ENCODE measurements around the gene SP5.

SP5 gene

DNA sequence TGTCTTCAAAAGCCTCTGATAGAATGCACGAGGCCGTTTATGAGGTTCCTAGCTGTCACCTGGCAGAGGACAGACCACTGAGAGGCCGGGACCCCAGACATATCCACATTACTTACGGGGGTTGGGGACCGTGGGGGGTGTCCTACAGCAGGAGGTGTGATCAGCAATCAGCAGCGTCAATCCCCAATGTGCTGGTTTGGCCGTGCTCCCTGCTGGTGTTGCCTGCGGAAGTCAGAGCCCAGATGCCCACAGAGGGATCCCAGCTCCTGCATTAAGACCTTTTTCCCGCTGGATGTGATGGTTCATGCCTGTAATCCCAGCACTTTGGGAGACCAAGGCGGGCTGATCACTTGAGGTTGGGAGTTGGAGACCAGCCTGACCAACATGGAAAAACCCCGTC, 20.8 kb upstream of the SP5 start:
- Histone ChIP-seq H3K79me2 (ENCODE audit: insufficient read depth, low read length) (no peaks in the 10 kb centered on the region), H3K27me3 (ENCODE audit: insufficient read depth, low read length, poor library complexity, severe bottlenecking) (no peaks in the 10 kb centered on the region), H3K9me3 (ENCODE audit: insufficient read depth, low read depth, low read length) (no peaks in the 10 kb centered on the region), H3K4me3 (ENCODE audit: low read length, poor library complexity, severe bottlenecking) (no peak overlapping the region), H4K20me1 (ENCODE audit: insufficient read depth, low read length, poor library complexity, severe bottlenecking) (no peaks in the 10 kb centered on the region), H2AFZ (ENCODE audit: low read length) (no peak overlapping the region), H3K4me1 (ENCODE audit: insufficient read depth, low read length, poor library complexity, severe bottlenecking) (peaks cover 21% of the 10 kb centered on the region), H3K9me2 (replicated peaks; ENCODE audit: low read depth, low read length) (no peaks in the 10 kb centered on the region), H3F3A (ENCODE audit: low read depth) (no peaks in the 10 kb centered on the region), H3K36me3 (ENCODE audit: insufficient read depth, low read length) (no peaks in the 10 kb centered on the region), H3K4me2 (ENCODE audit: low read depth, low read length, poor library complexity, severe bottlenecking) (no peak overlapping the region), H3K9ac (ENCODE audit: low read depth, low read length, poor library complexity, severe bottlenecking) (no peak overlapping the region)
- TF ChIP-seq EZH2phosphoT487 (IDR thresholded peaks at IDR 0.05; ENCODE audit: borderline replicate concordance), result no peak
- TF ChIP-seq, protein P1, sequence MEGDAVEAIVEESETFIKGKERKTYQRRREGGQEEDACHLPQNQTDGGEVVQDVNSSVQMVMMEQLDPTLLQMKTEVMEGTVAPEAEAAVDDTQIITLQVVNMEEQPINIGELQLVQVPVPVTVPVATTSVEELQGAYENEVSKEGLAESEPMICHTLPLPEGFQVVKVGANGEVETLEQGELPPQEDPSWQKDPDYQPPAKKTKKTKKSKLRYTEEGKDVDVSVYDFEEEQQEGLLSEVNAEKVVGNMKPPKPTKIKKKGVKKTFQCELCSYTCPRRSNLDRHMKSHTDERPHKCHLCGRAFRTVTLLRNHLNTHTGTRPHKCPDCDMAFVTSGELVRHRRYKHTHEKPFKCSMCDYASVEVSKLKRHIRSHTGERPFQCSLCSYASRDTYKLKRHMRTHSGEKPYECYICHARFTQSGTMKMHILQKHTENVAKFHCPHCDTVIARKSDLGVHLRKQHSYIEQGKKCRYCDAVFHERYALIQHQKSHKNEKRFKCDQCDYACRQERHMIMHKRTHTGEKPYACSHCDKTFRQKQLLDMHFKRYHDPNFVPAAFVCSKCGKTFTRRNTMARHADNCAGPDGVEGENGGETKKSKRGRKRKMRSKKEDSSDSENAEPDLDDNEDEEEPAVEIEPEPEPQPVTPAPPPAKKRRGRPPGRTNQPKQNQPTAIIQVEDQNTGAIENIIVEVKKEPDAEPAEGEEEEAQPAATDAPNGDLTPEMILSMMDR (conservative IDR thresholded peaks at IDR 0.05; ENCODE audit: low read length), result no peak

DNA sequence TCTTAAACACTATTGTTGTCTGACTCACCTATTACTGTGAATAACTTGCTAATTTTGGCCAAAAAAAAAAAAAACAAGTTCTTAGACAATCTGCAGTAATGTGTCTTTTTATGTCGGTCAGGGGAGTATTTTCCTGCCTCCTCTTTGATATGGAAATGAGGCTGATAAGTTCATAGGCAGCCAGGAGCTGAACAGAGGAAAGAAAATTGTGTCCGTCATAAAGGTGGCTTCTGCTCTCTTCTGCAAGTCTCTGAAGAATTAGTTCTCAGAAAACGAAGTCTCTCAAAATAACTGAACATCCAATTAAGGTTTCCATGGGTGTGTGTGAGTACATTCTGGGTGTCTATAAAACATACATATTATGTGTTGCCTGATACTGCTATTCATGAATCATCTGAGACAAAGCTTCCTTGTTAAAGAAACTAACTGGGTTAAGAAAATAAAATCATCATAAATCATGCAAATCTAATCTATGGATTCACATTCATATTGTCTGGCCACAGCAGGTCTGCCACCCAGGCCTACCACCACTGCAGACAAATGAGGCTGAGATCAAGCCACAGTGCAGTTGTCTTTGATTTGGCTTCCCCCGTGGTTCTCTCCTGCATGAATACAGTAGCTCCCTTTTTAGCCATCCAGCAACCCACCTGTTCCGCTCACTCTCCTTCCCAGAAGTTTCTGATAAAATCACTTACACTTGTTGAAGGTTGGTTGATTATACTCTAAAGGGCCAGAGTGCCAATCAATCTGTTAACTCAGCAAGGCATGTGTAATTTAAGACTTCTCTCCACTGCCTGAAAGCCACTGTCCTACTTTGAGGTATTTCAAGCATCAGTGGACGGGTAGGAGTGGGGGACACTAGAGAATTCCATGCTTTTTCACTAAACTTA, 19.4 kb upstream of the SP5 start:
- Histone ChIP-seq H3K4me3 (ENCODE audit: low read length, poor library complexity, severe bottlenecking) (no peak overlapping the region), H3K9ac (ENCODE audit: low read depth, low read length, poor library complexity, severe bottlenecking) (no peak overlapping the region), H3K79me2 (ENCODE audit: insufficient read depth, low read length) (no peaks in the 10 kb centered on the region), H3K9me3 (ENCODE audit: insufficient read depth, low read depth, low read length) (no peaks in the 10 kb centered on the region), H4K20me1 (ENCODE audit: insufficient read depth, low read length, poor library complexity, severe bottlenecking) (no peaks in the 10 kb centered on the region), H3K4me1 (ENCODE audit: insufficient read depth, low read length, poor library complexity, severe bottlenecking) (peaks cover 17% of the 10 kb centered on the region), H2AFZ (ENCODE audit: low read length) (no peak overlapping the region), H3K9me2 (replicated peaks; ENCODE audit: low read depth, low read length) (no peaks in the 10 kb centered on the region), H3K27me3 (ENCODE audit: insufficient read depth, low read length, poor library complexity, severe bottlenecking) (no peaks in the 10 kb centered on the region), H3K4me2 (ENCODE audit: low read depth, low read length, poor library complexity, severe bottlenecking) (peak overlapping the region; percentile 5), H3F3A (ENCODE audit: low read depth) (no peaks in the 10 kb centered on the region), H3K36me3 (ENCODE audit: insufficient read depth, low read length) (no peaks in the 10 kb centered on the region)
- TF ChIP-seq, protein P1 (conservative IDR thresholded peaks at IDR 0.05; ENCODE audit: low read length), result no peak
- no peak for TF ChIP-seq EZH2phosphoT487 (IDR thresholded peaks at IDR 0.05; ENCODE audit: borderline replicate concordance)

DNA sequence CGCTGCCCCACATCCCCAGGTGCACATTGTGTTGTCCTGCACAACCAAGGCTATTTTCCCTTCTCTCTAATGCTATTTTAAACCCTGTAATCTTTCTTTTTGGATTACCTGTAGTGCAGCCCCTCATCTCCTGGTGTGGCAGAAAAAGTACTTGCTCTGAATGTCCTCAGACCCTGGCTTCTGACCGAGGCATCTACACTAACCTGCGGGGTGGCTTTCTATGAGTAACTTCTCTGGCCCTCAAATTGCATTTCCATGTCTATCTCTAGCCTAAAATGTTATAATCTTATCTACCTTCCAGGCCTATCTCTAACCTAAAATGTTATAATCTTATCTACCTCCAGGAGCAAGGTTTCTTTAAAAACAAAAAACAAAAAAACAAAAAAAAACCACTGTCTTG, 18.2 kb upstream of the SP5 start:
- Histone ChIP-seq H3K9me3 (ENCODE audit: insufficient read depth, low read depth, low read length) (no peaks in the 10 kb centered on the region), H3K9ac (ENCODE audit: low read depth, low read length, poor library complexity, severe bottlenecking) (no peak overlapping the region), H2AFZ (ENCODE audit: low read length) (no peak overlapping the region), H3K27me3 (ENCODE audit: insufficient read depth, low read length, poor library complexity, severe bottlenecking) (no peaks in the 10 kb centered on the region), H4K20me1 (ENCODE audit: insufficient read depth, low read length, poor library complexity, severe bottlenecking) (no peaks in the 10 kb centered on the region), H3K79me2 (ENCODE audit: insufficient read depth, low read length) (no peaks in the 10 kb centered on the region), H3K4me1 (ENCODE audit: insufficient read depth, low read length, poor library complexity, severe bottlenecking) (peaks cover 9% of the 10 kb centered on the region), H3F3A (ENCODE audit: low read depth) (no peaks in the 10 kb centered on the region), H3K4me2 (ENCODE audit: low read depth, low read length, poor library complexity, severe bottlenecking) (no peak overlapping the region), H3K36me3 (ENCODE audit: insufficient read depth, low read length) (no peaks in the 10 kb centered on the region), H3K4me3 (ENCODE audit: low read length, poor library complexity, severe bottlenecking) (no peak overlapping the region), H3K9me2 (replicated peaks; ENCODE audit: low read depth, low read length) (no peaks in the 10 kb centered on the region)
- TF ChIP-seq EZH2phosphoT487 (IDR thresholded peaks at IDR 0.05; ENCODE audit: borderline replicate concordance), result no peak
- TF ChIP-seq, protein P1 (conservative IDR thresholded peaks at IDR 0.05; ENCODE audit: low read length), result no peak

Measured in Loucy (cell line).